ENCODE results near the gene EPHA6.

Gene EPHA6

DNA sequence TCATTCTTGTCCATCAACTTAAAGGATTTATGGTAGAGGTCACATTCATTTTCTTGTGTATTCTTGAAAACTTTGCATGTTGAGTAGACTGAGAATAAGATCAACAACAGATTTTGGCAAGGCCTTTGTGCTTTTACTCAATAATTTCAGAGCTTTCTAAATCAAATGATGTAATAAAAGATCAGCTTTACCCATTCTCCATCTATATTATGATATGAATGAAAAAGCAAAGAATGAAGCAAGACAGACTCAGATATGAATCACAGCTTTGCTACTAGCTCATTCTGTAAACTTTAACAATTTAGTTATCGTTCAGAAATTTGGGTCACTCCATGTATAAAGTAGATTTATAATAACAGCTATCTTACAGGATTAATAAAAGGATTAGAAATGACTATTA, 674.3 kb downstream of the EPHA6 start:
- Histone ChIP-seq H4K5ac (ENCODE audit: low read length) (no peak overlapping the region), H2BK120ac (ENCODE audit: low read depth, low read length) (no peak overlapping the region), H3K79me2 (ENCODE audit: control insufficient read depth, insufficient read depth, low read length) (no peaks in the 10 kb centered on the region), H2BK5ac (ENCODE audit: low read length) (no peak overlapping the region), H3K18ac (ENCODE audit: low read length) (no peak overlapping the region), H3K4me3 (ENCODE audit: low read length) (no peak overlapping the region), H3K27ac (ENCODE audit: low read depth, low read length) (no peak overlapping the region), H3K27me3 (ENCODE audit: insufficient read depth, low read length, poor library complexity) (no peaks in the 10 kb centered on the region), H3K4ac (ENCODE audit: low read depth, low read length) (no peak overlapping the region), H2BK15ac (replicated peaks; ENCODE audit: low read depth) (no peak overlapping the region), H3K79me1 (ENCODE audit: low read length) (no peaks in the 10 kb centered on the region), H3K36me3 (ENCODE audit: control insufficient read depth, insufficient read depth, low read length) (no peaks in the 10 kb centered on the region), H3K4me2 (ENCODE audit: low read length) (no peak overlapping the region), H2AK5ac (ENCODE audit: low read length) (no peak overlapping the region), H3K56ac (ENCODE audit: low read length) (no peak overlapping the region), H4K8ac (ENCODE audit: low read depth, low read length) (no peak overlapping the region), H3K9ac (ENCODE audit: low read length) (no peak overlapping the region), H3K4me1 (ENCODE audit: control insufficient read depth, low read depth, low read length) (no peaks in the 10 kb centered on the region), H3K23ac (ENCODE audit: low read length) (no peak overlapping the region)
- DNase-seq = no peak
- whole genome bisulfite sequencing (ENCODE audit: extremely low coverage, insufficient coverage, low lambda C conversion rate) = no CpG with 5 or more reads among the region's 1 CpG

DNA sequence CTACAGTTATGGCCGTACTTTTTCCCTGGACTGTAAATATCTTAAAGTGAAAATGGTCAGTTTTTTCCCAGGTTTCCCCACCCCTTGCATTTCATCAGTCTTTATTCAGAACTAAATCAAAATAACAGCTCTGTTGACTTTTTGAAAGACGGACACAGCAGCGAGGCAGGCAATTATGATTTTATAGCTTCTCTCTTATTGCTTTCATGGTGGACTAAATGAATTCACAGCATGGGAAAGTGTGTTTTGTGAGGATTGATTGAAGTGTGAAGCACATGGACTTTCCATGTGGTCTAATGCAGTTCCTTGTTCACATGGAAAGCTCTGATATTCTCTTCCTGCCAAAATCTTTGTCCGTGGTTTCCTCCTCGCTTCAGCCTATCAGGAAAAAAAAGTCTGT, 681.5 kb downstream of the EPHA6 start:
- H3K36me3 ChIP-seq (ENCODE audit: control insufficient read depth, insufficient read depth, low read length) = no peaks in the 10 kb centered on the region
- no CpG with 5 or more reads among the region's 5 CpGs for WGBS (ENCODE audit: extremely low coverage, insufficient coverage, low lambda C conversion rate)
- H3K9ac ChIP-seq (ENCODE audit: low read length) = no peak overlapping the region
- H3K18ac ChIP-seq (ENCODE audit: low read length) = no peak overlapping the region
- H3K4me2 ChIP-seq (ENCODE audit: low read length) = no peak overlapping the region
- no peak overlapping the region for H3K4me3 ChIP-seq (ENCODE audit: low read length)
- no peak overlapping the region for H4K8ac ChIP-seq (ENCODE audit: low read depth, low read length)
- H3K23ac ChIP-seq (ENCODE audit: low read length) = no peak overlapping the region
- no peak overlapping the region for H3K56ac ChIP-seq (ENCODE audit: low read length)
- H2BK15ac ChIP-seq (replicated peaks; ENCODE audit: low read depth) = no peak overlapping the region
- H3K4ac ChIP-seq (ENCODE audit: low read depth, low read length) = no peak overlapping the region
- H3K27ac ChIP-seq (ENCODE audit: low read depth, low read length) = no peak overlapping the region
- DNase-seq = no peak
- H2AK5ac ChIP-seq (ENCODE audit: low read length) = no peak overlapping the region
- no peaks in the 10 kb centered on the region for H3K4me1 ChIP-seq (ENCODE audit: control insufficient read depth, low read depth, low read length)
- H2BK5ac ChIP-seq (ENCODE audit: low read length) = no peak overlapping the region
- no peaks in the 10 kb centered on the region for H3K79me2 ChIP-seq (ENCODE audit: control insufficient read depth, insufficient read depth, low read length)
- no peak overlapping the region for H2BK120ac ChIP-seq (ENCODE audit: low read depth, low read length)
- H3K27me3 ChIP-seq (ENCODE audit: insufficient read depth, low read length, poor library complexity) = no peaks in the 10 kb centered on the region
- no peak overlapping the region for H4K5ac ChIP-seq (ENCODE audit: low read length)
- no peaks in the 10 kb centered on the region for H3K79me1 ChIP-seq (ENCODE audit: low read length)

DNA sequence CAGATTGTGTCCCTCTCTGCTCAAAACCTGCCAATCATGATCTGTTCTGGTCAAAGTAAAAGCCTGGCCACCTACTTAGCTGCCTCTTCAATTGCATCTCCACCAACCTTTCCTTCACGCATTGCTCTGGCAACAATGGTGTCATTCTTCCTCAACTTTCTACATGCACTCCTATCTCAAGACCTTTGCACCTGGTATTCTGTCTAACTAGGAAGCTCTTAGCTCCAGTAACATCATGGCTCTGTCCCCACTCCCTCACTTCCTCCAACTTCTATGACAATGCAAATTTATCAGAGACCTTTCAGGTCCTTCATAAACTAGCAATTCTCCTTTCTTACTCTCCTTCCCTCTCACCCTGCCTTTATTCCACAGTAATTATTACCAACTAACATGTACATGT, 682.7 kb downstream of the EPHA6 start:
- no peak overlapping the region for H4K8ac ChIP-seq (ENCODE audit: low read depth, low read length)
- no peak overlapping the region for H2BK120ac ChIP-seq (ENCODE audit: low read depth, low read length)
- H3K18ac ChIP-seq (ENCODE audit: low read length) = no peak overlapping the region
- H3K79me2 ChIP-seq (ENCODE audit: control insufficient read depth, insufficient read depth, low read length) = no peaks in the 10 kb centered on the region
- no peak overlapping the region for H3K4ac ChIP-seq (ENCODE audit: low read depth, low read length)
- H4K5ac ChIP-seq (ENCODE audit: low read length) = no peak overlapping the region
- no peak overlapping the region for H3K23ac ChIP-seq (ENCODE audit: low read length)
- no peak overlapping the region for H3K56ac ChIP-seq (ENCODE audit: low read length)
- H3K9ac ChIP-seq (ENCODE audit: low read length) = no peak overlapping the region
- H3K4me1 ChIP-seq (ENCODE audit: control insufficient read depth, low read depth, low read length) = no peaks in the 10 kb centered on the region
- H3K4me2 ChIP-seq (ENCODE audit: low read length) = no peak overlapping the region
- no peaks in the 10 kb centered on the region for H3K79me1 ChIP-seq (ENCODE audit: low read length)
- no CpG with 5 or more reads among the region's 1 CpG for WGBS (ENCODE audit: extremely low coverage, insufficient coverage, low lambda C conversion rate)
- H2BK15ac ChIP-seq (replicated peaks; ENCODE audit: low read depth) = no peak overlapping the region
- H3K27me3 ChIP-seq (ENCODE audit: insufficient read depth, low read length, poor library complexity) = no peaks in the 10 kb centered on the region
- H3K27ac ChIP-seq (ENCODE audit: low read depth, low read length) = no peak overlapping the region
- no peak overlapping the region for H3K4me3 ChIP-seq (ENCODE audit: low read length)
- no peak for DNase-seq
- no peak overlapping the region for H2AK5ac ChIP-seq (ENCODE audit: low read length)
- H3K36me3 ChIP-seq (ENCODE audit: control insufficient read depth, insufficient read depth, low read length) = no peaks in the 10 kb centered on the region
- H2BK5ac ChIP-seq (ENCODE audit: low read length) = no peak overlapping the region

DNA sequence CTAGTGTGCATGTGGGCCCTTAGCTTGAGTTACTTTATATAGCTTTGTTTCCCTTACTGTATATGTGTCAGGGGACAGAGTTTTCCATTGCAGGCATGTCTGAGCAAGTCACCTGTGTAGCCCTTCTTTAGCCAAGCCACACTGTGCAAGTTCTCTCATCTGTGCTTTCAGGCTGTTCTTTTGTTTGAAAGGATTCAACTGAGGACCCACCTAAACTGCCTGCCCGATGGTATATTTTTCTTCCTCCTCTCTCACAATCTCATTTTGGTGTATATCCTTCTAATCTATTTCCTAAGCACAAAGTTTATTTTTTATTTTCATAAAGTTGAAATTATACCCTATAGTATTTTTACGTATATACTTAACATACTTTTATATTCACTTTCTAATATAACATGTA, 690.1 kb downstream of the EPHA6 start:
- no peak overlapping the region for H2BK15ac ChIP-seq (replicated peaks; ENCODE audit: low read depth)
- no peak overlapping the region for H2BK120ac ChIP-seq (ENCODE audit: low read depth, low read length)
- WGBS (ENCODE audit: extremely low coverage, insufficient coverage, low lambda C conversion rate) = 100% methylated on average over 1 of the region's 2 CpGs
- H3K36me3 ChIP-seq (ENCODE audit: control insufficient read depth, insufficient read depth, low read length) = no peaks in the 10 kb centered on the region
- no peak overlapping the region for H4K5ac ChIP-seq (ENCODE audit: low read length)
- H2AK5ac ChIP-seq (ENCODE audit: low read length) = no peak overlapping the region
- no peaks in the 10 kb centered on the region for H3K79me2 ChIP-seq (ENCODE audit: control insufficient read depth, insufficient read depth, low read length)
- no peak overlapping the region for H3K4me2 ChIP-seq (ENCODE audit: low read length)
- no peak overlapping the region for H3K9ac ChIP-seq (ENCODE audit: low read length)
- no peak overlapping the region for H4K8ac ChIP-seq (ENCODE audit: low read depth, low read length)
- H3K23ac ChIP-seq (ENCODE audit: low read length) = no peak overlapping the region
- H3K56ac ChIP-seq (ENCODE audit: low read length) = no peak overlapping the region
- peak; percentile 18 for DNase-seq
- H3K4me3 ChIP-seq (ENCODE audit: low read length) = no peak overlapping the region
- H2BK5ac ChIP-seq (ENCODE audit: low read length) = no peak overlapping the region
- H3K4me1 ChIP-seq (ENCODE audit: control insufficient read depth, low read depth, low read length) = no peaks in the 10 kb centered on the region
- no peaks in the 10 kb centered on the region for H3K79me1 ChIP-seq (ENCODE audit: low read length)
- no peak overlapping the region for H3K4ac ChIP-seq (ENCODE audit: low read depth, low read length)
- H3K27me3 ChIP-seq (ENCODE audit: insufficient read depth, low read length, poor library complexity) = no peaks in the 10 kb centered on the region
- no peak overlapping the region for H3K27ac ChIP-seq (ENCODE audit: low read depth, low read length)
- H3K18ac ChIP-seq (ENCODE audit: low read length) = no peak overlapping the region

DNA sequence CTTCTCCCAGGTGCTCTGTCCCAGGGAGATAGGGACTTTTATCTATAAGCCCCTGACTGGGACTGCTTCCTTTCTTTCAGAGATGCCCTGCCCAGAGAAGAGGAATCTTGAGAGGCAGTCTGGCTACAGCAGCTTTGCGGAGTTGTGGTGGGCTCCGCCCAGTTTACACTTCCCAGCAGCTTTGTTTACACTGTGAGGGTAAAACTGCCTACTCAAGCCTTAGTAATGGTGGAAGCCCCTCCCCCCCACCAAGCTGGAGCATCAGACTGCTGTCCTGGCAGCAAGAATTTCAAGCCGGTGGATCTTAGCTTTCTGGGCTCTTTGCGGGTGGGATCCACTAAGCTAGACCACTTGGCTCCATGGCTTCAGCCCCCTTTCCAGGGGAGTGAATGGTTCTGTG, 696.4 kb downstream of the EPHA6 start:
- no peak overlapping the region for H4K5ac ChIP-seq (ENCODE audit: low read length)
- H3K56ac ChIP-seq (ENCODE audit: low read length) = no peak overlapping the region
- H3K23ac ChIP-seq (ENCODE audit: low read length) = no peak overlapping the region
- no peak overlapping the region for H2AK5ac ChIP-seq (ENCODE audit: low read length)
- H3K79me1 ChIP-seq (ENCODE audit: low read length) = no peaks in the 10 kb centered on the region
- H3K4me1 ChIP-seq (ENCODE audit: control insufficient read depth, low read depth, low read length) = peaks cover 4% of the 10 kb centered on the region
- peak; percentile 71 for DNase-seq
- no peaks in the 10 kb centered on the region for H3K36me3 ChIP-seq (ENCODE audit: control insufficient read depth, insufficient read depth, low read length)
- no peak overlapping the region for H3K4ac ChIP-seq (ENCODE audit: low read depth, low read length)
- no CpG with 5 or more reads among the region's 4 CpGs for WGBS (ENCODE audit: extremely low coverage, insufficient coverage, low lambda C conversion rate)
- H4K8ac ChIP-seq (ENCODE audit: low read depth, low read length) = no peak overlapping the region
- H3K27me3 ChIP-seq (ENCODE audit: insufficient read depth, low read length, poor library complexity) = no peaks in the 10 kb centered on the region
- no peaks in the 10 kb centered on the region for H3K79me2 ChIP-seq (ENCODE audit: control insufficient read depth, insufficient read depth, low read length)
- no peak overlapping the region for H3K4me2 ChIP-seq (ENCODE audit: low read length)
- H2BK5ac ChIP-seq (ENCODE audit: low read length) = no peak overlapping the region
- H3K27ac ChIP-seq (ENCODE audit: low read depth, low read length) = no peak overlapping the region
- H2BK15ac ChIP-seq (replicated peaks; ENCODE audit: low read depth) = no peak overlapping the region
- no peak overlapping the region for H3K4me3 ChIP-seq (ENCODE audit: low read length)
- H2BK120ac ChIP-seq (ENCODE audit: low read depth, low read length) = no peak overlapping the region
- H3K9ac ChIP-seq (ENCODE audit: low read length) = no peak overlapping the region
- H3K18ac ChIP-seq (ENCODE audit: low read length) = no peak overlapping the region

DNA sequence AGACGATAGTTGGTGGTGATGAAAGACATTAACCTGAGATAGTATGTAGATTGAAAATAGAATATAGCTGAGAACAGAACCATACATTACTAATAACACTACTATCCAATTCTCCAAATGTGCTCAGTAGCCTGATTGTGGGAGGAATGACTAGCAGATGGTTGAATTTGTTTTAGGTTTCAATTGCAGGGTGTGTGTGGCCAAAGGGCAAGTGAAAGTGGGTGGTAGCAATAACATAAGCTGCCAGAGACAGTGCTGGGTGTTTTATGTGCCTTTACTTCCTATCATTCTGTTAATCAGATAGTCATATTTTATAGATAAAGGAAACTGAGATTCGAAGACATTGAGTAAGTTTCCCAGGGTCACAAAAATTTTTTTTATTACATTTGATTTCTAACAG, 700.7 kb downstream of the EPHA6 start:
- no CpG with 5 or more reads among the region's 2 CpGs for WGBS (ENCODE audit: extremely low coverage, insufficient coverage, low lambda C conversion rate)

More for the DNA sequence above, 700.7 kb downstream of the EPHA6 start:
- Histone ChIP-seq H4K8ac (ENCODE audit: low read depth, low read length) (no peak overlapping the region), H2BK15ac (replicated peaks; ENCODE audit: low read depth) (no peak overlapping the region), H2BK120ac (ENCODE audit: low read depth, low read length) (no peak overlapping the region), H3K9ac (ENCODE audit: low read length) (no peak overlapping the region), H3K27ac (ENCODE audit: low read depth, low read length) (no peak overlapping the region), H4K5ac (ENCODE audit: low read length) (no peak overlapping the region), H2BK5ac (ENCODE audit: low read length) (no peak overlapping the region), H3K4me1 (ENCODE audit: control insufficient read depth, low read depth, low read length) (peaks cover 4% of the 10 kb centered on the region), H3K56ac (ENCODE audit: low read length) (no peak overlapping the region), H3K4ac (ENCODE audit: low read depth, low read length) (no peak overlapping the region), H3K4me2 (ENCODE audit: low read length) (no peak overlapping the region), H3K4me3 (ENCODE audit: low read length) (no peak overlapping the region), H3K27me3 (ENCODE audit: insufficient read depth, low read length, poor library complexity) (no peaks in the 10 kb centered on the region), H3K23ac (ENCODE audit: low read length) (no peak overlapping the region), H3K36me3 (ENCODE audit: control insufficient read depth, insufficient read depth, low read length) (no peaks in the 10 kb centered on the region), H3K79me2 (ENCODE audit: control insufficient read depth, insufficient read depth, low read length) (no peaks in the 10 kb centered on the region), H3K79me1 (ENCODE audit: low read length) (no peaks in the 10 kb centered on the region), H3K18ac (ENCODE audit: low read length) (no peak overlapping the region), H2AK5ac (ENCODE audit: low read length) (no peak overlapping the region)
- no peak for DNase-seq
